HG03039 (cell line): ENCODE results near the gene APBB2.
A peak's percentile ranks its signal among the peaks of the same experiment; 100 is the strongest.

Experiments
- ATAC-seq: cut with Tn5 transposase; IDR thresholded peaks from one replicate; pipeline ENCODE4 v1.9.1; 2021; ENCODE audit warnings: mild to moderate bottlenecking, moderate library complexity; ENCODE audit not compliant: unreplicated experiment

APBB2 gene

GRCh38 chr4:41196633-41197332, 17.6 kb downstream of the APBB2 start:
- no peak for ATAC-seq

GRCh38 chr4:41192136-41192535, 22.2 kb downstream of the APBB2 start:
- no peak for ATAC-seq

GRCh38 chr4:41189666-41190065, 24.7 kb downstream of the APBB2 start:
- no peak for ATAC-seq

- ATAC-seq: peak; percentile 66
Observed at GRCh38 chr4:41189076-41189475, 25.3 kb downstream of the APBB2 start.

GRCh38 chr4:41185614-41186592, 28.4 kb downstream of the APBB2 start:
- no peak for ATAC-seq

GRCh38 chr4:41184009-41184408, 30.3 kb downstream of the APBB2 start:
- no peak for ATAC-seq

- no peak for ATAC-seq
Observed at GRCh38 chr4:41183021-41183553, 31.3 kb downstream of the APBB2 start.

GRCh38 chr4:41181037-41181436, 33.3 kb downstream of the APBB2 start:
- ATAC-seq: no peak

GRCh38 chr4:41179498-41180195, 34.7 kb downstream of the APBB2 start:
- ATAC-seq: no peak

- ATAC-seq: no peak
Observed at GRCh38 chr4:41178372-41179370, 35.7 kb downstream of the APBB2 start.

GRCh38 chr4:41177016-41177415, 37.3 kb downstream of the APBB2 start:
- no peak for ATAC-seq

GRCh38 chr4:41176340-41176739, 38.0 kb downstream of the APBB2 start:
- no peak for ATAC-seq

GRCh38 chr4:41175794-41176193, 38.5 kb downstream of the APBB2 start:
- ATAC-seq: no peak

GRCh38 chr4:41174444-41174843, 39.9 kb downstream of the APBB2 start:
- ATAC-seq: no peak

- ATAC-seq: no peak
Observed at GRCh38 chr4:41172786-41173185, 41.6 kb downstream of the APBB2 start.

GRCh38 chr4:41169256-41169800, 45.0 kb downstream of the APBB2 start:
- ATAC-seq: no peak

GRCh38 chr4:41167191-41167590, 47.2 kb downstream of the APBB2 start:
- ATAC-seq: no peak

GRCh38 chr4:41164405-41164804, 49.9 kb downstream of the APBB2 start:
- no peak for ATAC-seq

- no peak for ATAC-seq
Observed at GRCh38 chr4:41161355-41161754, 53.0 kb downstream of the APBB2 start.

GRCh38 chr4:41160856-41161255, 53.5 kb downstream of the APBB2 start:
- no peak for ATAC-seq
